Right lobe of liver (tissue), 6 donors: ENCODE results near the gene C11orf42. TPM values are rescaled to one million over a fixed set of nuclear protein-coding genes. Genes with fewer than 3 reads are reported as not detected.

Experiments used
- ATAC-seq, 4 donors: fragments of 200-7000 bp; cut with Tn5 transposase; one replicate each; pipeline ENCODE4 v1.9.1; 2020; ENCODE audit warnings: mild to moderate bottlenecking in 4 of 4, moderate library complexity in 4 of 4
- DNase-seq, 3 donors: peaks; one replicate each; pipeline ENCODE4 v3.0.0-alpha.2; 2020
- H3K27ac ChIP-seq, 3 donors: fragments of 200-600 bp; one replicate each; pipeline ENCODE4 v1.8.0; 2022
- H3K27me3 ChIP-seq, 2 donors: fragments of 200-600 bp; one replicate each; pipeline ENCODE4 v1.8.0; 2022
- H3K36me3 ChIP-seq, 4 donors: fragments of 200-600 bp; sonication (generic) in 1 of 4; one replicate each; pipeline versions ENCODE4 v1.5.1 to v1.8.0; 2017 to 2022; ENCODE audit warnings: control low read depth in 1 of 4
- H3K4me1 ChIP-seq, 4 donors: fragments of 200-600 bp; sonication (generic) in 1 of 4; one replicate each; pipeline versions ENCODE4 v1.5.1 to v1.8.0; 2017 to 2022; ENCODE audit warnings: control low read depth in 1 of 4
- H3K4me3 ChIP-seq, 3 donors: fragments of 200-600 bp; one replicate each; pipeline ENCODE4 v1.8.0; 2022
- H3K9me3 ChIP-seq, 4 donors: fragments of 200-600 bp; sonication (generic) in 1 of 4; one replicate each; pipeline versions ENCODE4 v1.5.1 to v1.8.0; 2017 to 2022; ENCODE audit warnings: control low read depth in 1 of 4
- POLR2A ChIP-seq: fragments of 450-650 bp; IDR thresholded peaks from one replicate; pipeline ENCODE4 v1.6.1; 2017; ENCODE audit warnings: antibody characterized with exemption, mild to moderate bottlenecking
- WGBS: methylation state at CpG from one replicate; pipeline ENCODE4 v1.1.6; 2018; ENCODE audit warnings: low coverage, low lambda C conversion rate; ENCODE audit not compliant: insufficient coverage; ENCODE audit errors: missing lambda C conversion rate; 5-methylcytosine and 5-hydroxymethylcytosine counted together
- intact Hi-C, 2 donors: fragments of 100-400 bp; cut with DNase I; formaldehyde crosslinking; loops; one replicate each; pipeline versions ENCODE4 v1.11.2 to v1.14.1; 2022
- total RNA-seq, 6 experiments: library from RNA; depleted of rRNA in 2 of 6; stranded (reverse); fragments of >200 nt in 2 of 6; fragmentation: NEBNext Ultra II Directional in 3 of 6; extraction: Animal tissue kit (Norgen Biotek cat#: 25700) in 3 of 6; gene quantifications; one replicate each; pipeline versions ENCODE4 v1.1.0 to v1.2.4, GENCODE V29; 2016 to 2023
- TF ChIP-seq, protein P1 (sequence below), 4 donors: fragments of 200-600 bp in 3 of 4; fragments of 450-650 bp in 1 of 4; IDR thresholded peaks; one replicate each; pipeline versions ENCODE4 v1.5.1 to v1.8.0; 2016 to 2022; ENCODE audit warnings: antibody characterized with exemption in 4 of 4, mild to moderate bottlenecking in 2 of 4
- donor health status: DM: no; HTN: yes; CAD: no.
- donor health status: DM: no; HTN: no; CAD: no.
- donor health status: DM: no; HTN: no; CAD: no.
- donor health status: DM: no; HTN: yes; CAD: no.
- donor health status: DM: no; HTN: yes; CAD: no.

C11orf42 gene
- total RNA-seq, 6 experiments from 2014 or later: not detected

DNA sequence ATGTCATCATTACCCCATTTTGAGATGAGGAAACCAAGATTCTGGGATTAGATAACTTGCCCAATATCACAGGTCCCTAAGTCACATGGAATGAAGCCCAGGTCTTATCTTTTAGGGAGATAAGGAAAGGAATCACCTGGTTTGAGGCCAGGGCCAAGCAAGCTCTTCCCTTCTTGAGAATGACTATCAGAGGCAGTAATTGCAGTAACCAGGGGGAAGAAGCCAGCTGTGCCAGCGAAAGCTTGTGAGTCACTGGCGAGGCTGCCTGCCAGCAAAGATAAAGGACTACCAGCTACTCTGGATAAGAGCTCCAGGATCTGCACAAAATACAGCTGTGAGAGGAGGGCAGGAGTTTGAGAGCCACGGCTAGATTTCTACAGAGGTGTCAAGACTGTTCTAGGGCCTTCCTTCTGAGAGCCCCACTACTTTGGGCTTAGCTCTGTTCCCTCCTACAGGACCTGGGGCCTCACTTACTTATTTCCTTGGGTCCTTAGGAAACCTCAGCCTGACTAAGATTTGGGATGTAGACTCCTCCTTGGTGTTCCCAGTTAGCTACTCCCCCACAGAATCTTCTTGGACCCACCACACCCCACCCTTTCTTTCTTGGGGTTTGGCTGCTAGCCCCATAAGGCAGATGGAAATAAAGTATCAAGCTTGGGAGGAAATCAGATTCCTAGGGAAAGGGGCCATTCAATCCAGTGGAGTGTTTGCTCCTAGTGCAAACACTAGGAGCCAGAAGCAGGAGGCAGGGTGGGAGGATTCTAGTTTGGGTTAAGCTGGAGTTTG lies 44.6 kb downstream of the C11orf42 start:
- ATAC-seq (peak; percentile 40 to 95 (median 70)), DNase-seq (peak; percentile 60 to 85 (median 76))
- H3K4me3 ChIP-seq: no peak overlapping the region
- intact Hi-C loops: no loop called here
- no peak overlapping the region for H3K27ac ChIP-seq
- peaks cover 0 to 2% (median 0%) of the 10 kb centered on the region in 4 donors for H3K4me1 ChIP-seq
- 36% methylated on average over 3 of the region's 3 CpGs for WGBS
- H3K36me3 ChIP-seq: no peaks in the 10 kb centered on the region
- H3K9me3 ChIP-seq: no peaks in the 10 kb centered on the region
- no peak for TF ChIP-seq POLR2A
- TF ChIP-seq, protein P1, sequence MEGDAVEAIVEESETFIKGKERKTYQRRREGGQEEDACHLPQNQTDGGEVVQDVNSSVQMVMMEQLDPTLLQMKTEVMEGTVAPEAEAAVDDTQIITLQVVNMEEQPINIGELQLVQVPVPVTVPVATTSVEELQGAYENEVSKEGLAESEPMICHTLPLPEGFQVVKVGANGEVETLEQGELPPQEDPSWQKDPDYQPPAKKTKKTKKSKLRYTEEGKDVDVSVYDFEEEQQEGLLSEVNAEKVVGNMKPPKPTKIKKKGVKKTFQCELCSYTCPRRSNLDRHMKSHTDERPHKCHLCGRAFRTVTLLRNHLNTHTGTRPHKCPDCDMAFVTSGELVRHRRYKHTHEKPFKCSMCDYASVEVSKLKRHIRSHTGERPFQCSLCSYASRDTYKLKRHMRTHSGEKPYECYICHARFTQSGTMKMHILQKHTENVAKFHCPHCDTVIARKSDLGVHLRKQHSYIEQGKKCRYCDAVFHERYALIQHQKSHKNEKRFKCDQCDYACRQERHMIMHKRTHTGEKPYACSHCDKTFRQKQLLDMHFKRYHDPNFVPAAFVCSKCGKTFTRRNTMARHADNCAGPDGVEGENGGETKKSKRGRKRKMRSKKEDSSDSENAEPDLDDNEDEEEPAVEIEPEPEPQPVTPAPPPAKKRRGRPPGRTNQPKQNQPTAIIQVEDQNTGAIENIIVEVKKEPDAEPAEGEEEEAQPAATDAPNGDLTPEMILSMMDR (IDR thresholded peaks at IDR 0.05): no peak
- H3K27me3 ChIP-seq: no peaks in the 10 kb centered on the region

DNA sequence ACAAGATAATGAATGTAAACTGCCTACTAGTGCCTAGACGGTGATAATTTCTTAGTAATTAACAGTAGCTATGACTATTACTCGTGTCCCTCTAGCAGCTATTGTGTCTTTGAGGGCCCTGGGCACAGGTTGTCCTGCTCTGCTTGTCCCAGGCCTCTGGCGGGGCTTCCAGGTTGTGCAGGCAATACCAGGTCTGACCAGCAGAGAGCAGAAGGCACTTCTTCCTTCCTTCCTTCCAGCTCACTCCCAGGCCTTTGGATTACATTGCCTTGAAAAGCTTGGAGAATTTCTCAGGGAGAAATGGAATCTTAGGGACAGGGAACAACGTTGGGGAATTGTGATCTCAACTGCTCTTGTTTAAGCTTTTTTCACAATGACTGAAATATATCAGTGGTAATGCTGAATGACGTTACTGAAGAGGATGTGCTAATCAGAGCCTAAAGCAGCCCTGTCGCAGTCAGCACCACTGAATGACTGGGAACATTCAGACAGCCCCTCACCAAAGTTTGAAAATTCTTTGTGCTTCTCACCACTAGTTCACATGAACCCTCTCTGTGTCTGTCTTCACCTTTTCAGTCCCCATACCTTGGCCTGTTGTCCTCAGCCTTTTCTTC lies 45.9 kb downstream of the C11orf42 start:
- Histone ChIP-seq H3K9me3 (no peaks in the 10 kb centered on the region), H3K27me3 (no peaks in the 10 kb centered on the region), H3K36me3 (no peaks in the 10 kb centered on the region), H3K4me3 (no peak overlapping the region), H3K27ac (no peak overlapping the region), H3K4me1 (peaks cover 0 to 2% (median 0%) of the 10 kb centered on the region in 4 donors)
- DNase-seq: peak in 1 of 3 donors; percentile 52
- TF ChIP-seq, protein P1 (IDR thresholded peaks at IDR 0.05): peak; percentile 68 to 82 (median 73)
- no peak for TF ChIP-seq POLR2A
- intact Hi-C loops: no loop called here
- 32% methylated on average over 5 of the region's 6 CpGs for WGBS
- peak; percentile 91 to 96 (median 96) for ATAC-seq

DNA sequence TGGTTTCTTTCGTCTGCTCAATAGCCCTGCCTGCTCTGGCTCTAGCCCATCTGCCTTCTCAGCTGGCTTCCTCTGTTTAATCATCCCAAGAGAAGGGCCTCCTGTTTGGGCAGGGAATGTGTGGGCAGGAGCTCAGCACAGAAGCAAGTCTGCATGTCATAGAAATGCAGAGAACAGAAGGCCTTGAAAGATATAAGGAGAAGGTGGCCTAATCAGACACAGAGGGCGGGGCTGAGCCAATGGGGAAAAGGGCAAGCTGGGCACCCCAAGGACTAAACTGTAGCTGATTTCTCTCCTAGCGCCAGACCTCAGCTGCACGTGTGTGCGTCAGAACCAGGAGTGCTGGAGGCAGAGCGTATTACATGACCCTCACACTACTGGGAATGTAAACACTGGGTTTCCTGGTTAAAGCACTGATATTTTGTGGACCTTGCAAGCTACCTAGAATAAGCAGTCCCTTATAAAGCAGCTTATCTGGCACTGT lies 46.7 kb downstream of the C11orf42 start:
- intact Hi-C loops: no loop called here
- no peak for ATAC-seq
- WGBS: 85% methylated on average over 3 of the region's 6 CpGs

DNA sequence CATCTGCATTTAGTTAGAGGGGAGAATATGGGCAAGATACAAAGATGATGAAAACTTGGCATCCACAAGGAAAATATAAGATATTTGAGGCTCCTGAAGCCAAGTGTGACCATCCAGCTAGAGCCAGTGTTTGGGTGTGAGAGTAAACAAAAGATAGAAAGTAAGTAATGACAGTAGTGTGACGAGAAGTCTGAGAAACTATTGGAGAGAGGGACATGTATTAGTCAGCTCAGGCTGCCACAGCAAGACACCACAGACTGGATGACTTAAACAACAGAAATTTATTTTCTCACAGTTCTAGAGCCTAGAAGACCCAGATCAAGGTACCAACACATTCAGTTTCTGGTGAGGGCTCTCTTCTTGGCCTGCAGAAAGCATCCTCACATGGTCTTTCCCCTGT lies 47.8 kb downstream of the C11orf42 start:
- Histone ChIP-seq H3K9me3 (no peaks in the 10 kb centered on the region), H3K27me3 (no peaks in the 10 kb centered on the region), H3K36me3 (no peaks in the 10 kb centered on the region), H3K4me3 (no peak overlapping the region), H3K4me1 (peaks cover 0 to 2% (median 0%) of the 10 kb centered on the region in 4 donors), H3K27ac (no peak overlapping the region)
- DNase-seq: no peak
- no peak for ATAC-seq
- intact Hi-C loops: no loop called here
- 58% methylated on average over 1 of the region's 1 CpG for WGBS
- TF ChIP-seq, protein P1 (IDR thresholded peaks at IDR 0.05): no peak
- TF ChIP-seq POLR2A: no peak

More for the DNA sequence above, 46.7 kb downstream of the C11orf42 start:
- Histone ChIP-seq H3K27ac (no peak overlapping the region), H3K36me3 (no peaks in the 10 kb centered on the region), H3K4me3 (no peak overlapping the region), H3K4me1 (peaks cover 0 to 2% (median 0%) of the 10 kb centered on the region in 4 donors), H3K27me3 (no peaks in the 10 kb centered on the region), H3K9me3 (no peaks in the 10 kb centered on the region)
- DNase-seq: no peak
- TF ChIP-seq POLR2A: no peak
- TF ChIP-seq, protein P1 (IDR thresholded peaks at IDR 0.05): no peak
